Large intestine (tissue), 3 donors: ENCODE data around the gene C16orf78. TPM values are rescaled to one million over a fixed set of nuclear protein-coding genes. Genes with fewer than 3 reads are reported as not detected.

Experiments
- DNase-seq, 2 donors: peaks; one replicate each; pipeline versions ENCODE4 v3.0.0 to v3.0.0-alpha.2; 2013
- H3K27ac ChIP-seq: one replicate; pipeline ENCODE4 v1.5.1; 2013; ENCODE audit warnings: low read length
- H3K27me3 ChIP-seq: 2 replicates; pipeline ENCODE4 v1.6.1; 2013; ENCODE audit warnings: low read length; ENCODE audit not compliant: control insufficient read depth, insufficient read depth
- H3K36me3 ChIP-seq: 2 replicates; pipeline ENCODE4 v1.6.1; 2013; ENCODE audit warnings: low read length; ENCODE audit not compliant: control insufficient read depth, insufficient read depth
- H3K4me1 ChIP-seq: one replicate; pipeline ENCODE4 v1.6.1; 2013; ENCODE audit warnings: low read length; ENCODE audit not compliant: control insufficient read depth, insufficient read depth
- H3K4me3 ChIP-seq: one replicate; pipeline ENCODE4 v1.5.1; 2013; ENCODE audit warnings: low read length
- H3K9me3 ChIP-seq: one replicate; pipeline ENCODE4 v1.6.1; 2013; ENCODE audit warnings: mild to moderate bottlenecking, low read depth, low read length, moderate library complexity; ENCODE audit not compliant: control insufficient read depth
- WGBS: methylation state at CpG from one replicate; pipeline ENCODE4 v1.1.5; 2013; ENCODE audit warnings: low lambda C conversion rate; ENCODE audit not compliant: insufficient coverage; 5-methylcytosine and 5-hydroxymethylcytosine counted together
- polyA plus RNA-seq: library from polyadenylated mRNA; unstranded; fragments of 120-200 nt; gene quantifications from one replicate; pipeline ENCODE4 v1.2.1, GENCODE V29; 2013

C16orf78 gene
- polyA plus RNA-seq, 1 donor, result not detected

DNA sequence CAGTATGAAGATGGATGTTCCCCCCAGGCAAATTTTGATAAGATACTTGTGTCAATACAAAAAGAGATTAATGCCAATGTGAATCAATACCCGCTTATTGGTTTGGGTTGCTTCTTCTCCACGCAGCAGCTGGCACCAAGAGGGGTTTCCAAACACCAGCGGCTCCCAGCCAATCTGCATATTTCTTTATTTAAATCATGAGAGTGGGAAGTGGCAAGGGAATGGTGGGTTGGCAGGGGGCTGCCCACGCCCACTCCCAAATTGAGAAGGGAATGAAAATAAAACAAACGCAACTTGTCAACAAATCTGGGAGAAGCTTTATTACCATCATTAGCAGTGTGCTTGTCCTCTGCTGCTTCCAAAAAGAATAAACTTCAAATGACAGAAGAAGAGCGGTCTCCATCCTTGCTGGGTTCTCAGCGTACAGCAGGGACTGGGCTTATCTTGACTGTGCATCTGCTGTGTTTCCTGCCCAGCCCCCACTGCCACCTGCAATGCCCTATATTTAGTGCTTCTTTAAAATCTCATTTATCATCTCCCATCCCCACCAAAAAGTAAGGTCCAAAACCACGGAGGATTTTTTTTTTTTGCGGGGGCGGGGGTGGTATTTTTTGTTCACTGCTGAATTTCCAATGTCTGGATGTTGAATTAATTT is 34.9 kb upstream of the C16orf78 start:
- Histone ChIP-seq H3K4me3 (no peak overlapping the region), H3K27me3 (no peaks in the 10 kb centered on the region), H3K36me3 (no peaks in the 10 kb centered on the region), H3K27ac (no peak overlapping the region), H3K4me1 (no peaks in the 10 kb centered on the region), H3K9me3 (no peaks in the 10 kb centered on the region)
- DNase-seq, result no peak
- WGBS, result 50% methylated on average over 1 of the region's 10 CpGs

DNA sequence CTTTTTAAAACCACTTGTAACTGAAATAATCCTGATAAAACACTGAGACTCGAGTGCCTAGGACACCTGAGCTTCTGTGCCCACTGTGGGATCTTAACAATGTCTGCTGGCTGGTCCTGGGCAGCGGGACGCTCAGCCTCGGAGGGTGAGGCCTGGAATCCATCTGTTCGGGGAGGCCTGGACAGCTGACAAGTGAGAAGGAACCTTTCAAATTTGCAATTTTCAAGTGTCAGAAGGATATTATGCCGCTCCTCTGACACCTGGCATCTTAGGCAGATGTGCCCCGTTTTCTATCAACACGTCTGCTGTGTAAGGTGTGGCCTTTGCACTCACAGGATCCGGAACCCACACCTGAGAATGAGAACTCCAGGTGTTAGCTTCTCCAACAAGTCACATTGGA is 33.1 kb upstream of the C16orf78 start:
- Histone ChIP-seq H3K9me3 (no peaks in the 10 kb centered on the region), H3K27ac (no peak overlapping the region), H3K4me3 (no peak overlapping the region), H3K27me3 (no peaks in the 10 kb centered on the region), H3K36me3 (no peaks in the 10 kb centered on the region), H3K4me1 (no peaks in the 10 kb centered on the region)
- no peak for DNase-seq
- no CpG with 5 or more reads among the region's 9 CpGs for WGBS

- WGBS, result 100% methylated on average over 1 of the region's 4 CpGs
- no peaks in the 10 kb centered on the region for H3K4me1 ChIP-seq
- no peaks in the 10 kb centered on the region for H3K36me3 ChIP-seq
Observed at GRCh38 chr16:49341706-49342105, 31.9 kb upstream of the C16orf78 start.

GRCh38 chr16:49342336-49343265 is 31.0 kb upstream of the C16orf78 start:
- Histone ChIP-seq H3K27me3 (peaks cover 4% of the 10 kb centered on the region), H3K9me3 (no peaks in the 10 kb centered on the region), H3K4me1 (no peaks in the 10 kb centered on the region), H3K36me3 (no peaks in the 10 kb centered on the region), H3K27ac (no peak overlapping the region), H3K4me3 (no peak overlapping the region)
- WGBS, result no CpG with 5 or more reads among the region's 8 CpGs
- DNase-seq, result no peak

More at GRCh38 chr16:49341706-49342105, 31.9 kb upstream of the C16orf78 start:
- Histone ChIP-seq H3K4me3 (no peak overlapping the region), H3K9me3 (no peaks in the 10 kb centered on the region), H3K27me3 (no peaks in the 10 kb centered on the region), H3K27ac (no peak overlapping the region)
- no peak for DNase-seq

DNA sequence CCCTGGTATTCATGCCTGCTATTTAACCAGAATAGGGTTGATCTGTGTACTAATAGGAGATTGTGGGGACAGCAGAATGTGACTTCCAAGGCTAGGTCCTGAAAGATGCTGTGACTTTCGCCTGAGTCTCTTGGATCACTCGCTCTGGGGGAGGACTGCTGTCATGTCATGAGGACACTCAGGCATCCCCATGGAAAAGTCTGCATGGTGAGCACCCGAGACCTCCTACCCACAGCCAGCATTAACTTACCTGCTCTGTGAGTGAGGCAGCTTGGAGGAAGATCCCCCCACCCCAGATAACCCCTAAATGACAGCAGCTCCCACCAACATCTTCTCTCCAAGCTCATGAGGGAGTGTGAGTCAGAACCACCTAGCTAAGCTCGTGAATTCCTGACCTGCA is 30.3 kb upstream of the C16orf78 start:
- no peaks in the 10 kb centered on the region for H3K36me3 ChIP-seq
- DNase-seq, result no peak
- no CpG with 5 or more reads among the region's 4 CpGs for WGBS
- peaks cover 4% of the 10 kb centered on the region for H3K27me3 ChIP-seq
- no peaks in the 10 kb centered on the region for H3K4me1 ChIP-seq
- H3K27ac ChIP-seq, result no peak overlapping the region
- H3K9me3 ChIP-seq, result no peaks in the 10 kb centered on the region
- H3K4me3 ChIP-seq, result no peak overlapping the region

DNA sequence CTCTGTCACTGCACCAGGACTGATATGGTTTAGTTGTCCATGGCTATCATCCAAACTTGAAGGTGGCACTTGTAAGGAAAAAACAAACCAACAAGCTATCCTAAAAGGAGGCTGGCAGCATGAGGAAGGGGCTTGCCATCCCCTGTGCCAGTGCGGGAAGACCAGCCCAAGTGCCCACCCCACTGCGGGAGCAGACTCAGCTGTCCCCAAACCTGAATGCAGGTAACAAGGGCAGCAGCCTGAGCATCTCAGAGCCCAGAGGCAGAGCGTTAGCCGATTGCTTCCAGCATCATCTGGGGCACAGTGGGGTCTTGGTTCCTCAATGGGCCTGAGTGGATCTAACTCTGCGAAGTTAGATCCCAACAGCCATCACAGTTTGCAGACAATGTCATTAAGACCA is 29.2 kb upstream of the C16orf78 start:
- Histone ChIP-seq H3K9me3 (no peaks in the 10 kb centered on the region), H3K36me3 (no peaks in the 10 kb centered on the region), H3K27ac (no peak overlapping the region), H3K4me1 (no peaks in the 10 kb centered on the region), H3K27me3 (peaks cover 9% of the 10 kb centered on the region), H3K4me3 (no peak overlapping the region)
- no CpG with 5 or more reads among the region's 5 CpGs for WGBS
- no peak for DNase-seq

DNA sequence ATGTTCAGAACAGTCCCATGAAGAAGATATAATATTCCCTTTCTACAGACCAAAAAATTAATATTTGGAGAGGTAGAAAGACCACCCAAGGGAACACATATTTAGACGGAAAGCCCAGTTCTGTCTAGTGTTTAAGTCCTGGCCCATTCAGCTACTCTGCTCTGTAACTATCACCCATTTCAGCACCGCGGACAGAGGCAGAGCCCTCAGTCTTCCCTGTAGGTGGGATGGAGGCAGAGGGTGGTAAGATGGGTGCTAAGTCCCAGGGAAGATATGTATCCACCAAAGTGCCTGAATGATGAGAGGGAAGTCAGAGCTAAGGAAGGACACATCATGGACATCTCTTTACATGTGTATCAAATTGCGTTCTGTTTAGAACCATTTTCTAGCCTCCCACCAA is 27.8 kb upstream of the C16orf78 start:
- Histone ChIP-seq H3K27me3 (peaks cover 23% of the 10 kb centered on the region), H3K36me3 (no peaks in the 10 kb centered on the region), H3K27ac (no peak overlapping the region), H3K9me3 (no peaks in the 10 kb centered on the region), H3K4me3 (no peak overlapping the region), H3K4me1 (no peaks in the 10 kb centered on the region)
- WGBS, result no CpG with 5 or more reads among the region's 4 CpGs
- no peak for DNase-seq

GRCh38 chr16:49346459-49346858 is 27.1 kb upstream of the C16orf78 start:
- no peak for DNase-seq
- 80% methylated on average over 1 of the region's 2 CpGs for WGBS
- H3K4me1 ChIP-seq, result no peaks in the 10 kb centered on the region
- no peak overlapping the region for H3K4me3 ChIP-seq
- H3K9me3 ChIP-seq, result no peaks in the 10 kb centered on the region
- H3K27me3 ChIP-seq, result peaks cover 28% of the 10 kb centered on the region
- H3K27ac ChIP-seq, result no peak overlapping the region
- H3K36me3 ChIP-seq, result no peaks in the 10 kb centered on the region

- no peak for DNase-seq
Observed at GRCh38 chr16:49347476-49347875, 26.1 kb upstream of the C16orf78 start.

GRCh38 chr16:49348408-49349176 is 25.0 kb upstream of the C16orf78 start:
- no peaks in the 10 kb centered on the region for H3K36me3 ChIP-seq
- H3K4me3 ChIP-seq, result no peak overlapping the region
- peaks cover 29% of the 10 kb centered on the region for H3K27me3 ChIP-seq
- H3K27ac ChIP-seq, result no peak overlapping the region
- no peaks in the 10 kb centered on the region for H3K9me3 ChIP-seq
- DNase-seq, result no peak
- no CpG with 5 or more reads among the region's 14 CpGs for WGBS
- no peaks in the 10 kb centered on the region for H3K4me1 ChIP-seq

More at GRCh38 chr16:49347476-49347875, 26.1 kb upstream of the C16orf78 start:
- no CpG with 5 or more reads among the region's 2 CpGs for WGBS
- Histone ChIP-seq H3K4me1 (no peaks in the 10 kb centered on the region), H3K27me3 (peaks cover 29% of the 10 kb centered on the region), H3K4me3 (no peak overlapping the region), H3K36me3 (no peaks in the 10 kb centered on the region), H3K9me3 (no peaks in the 10 kb centered on the region), H3K27ac (no peak overlapping the region)
